Measurements from ENCODE around the gene NKIRAS1. TPM values are rescaled to one million over a fixed set of nuclear protein-coding genes. Genes with fewer than 3 reads are reported as not detected.
A peak's percentile ranks its signal among the peaks of the same experiment; 100 is the strongest.
"Not testable (repeated sequence)": the region's sequence is repeated elsewhere in the genome, so short reads cannot be mapped to it uniquely, and the experiment has no call there.

Gene NKIRAS1
- total RNA-seq, 1 experiment from 2014 or later: 8.9 TPM

- Histone ChIP-seq H3K9me3 (ENCODE audit: control insufficient read depth, insufficient read depth, low read depth, low read length) (no peaks in the 10 kb centered on the region), H3K27ac (ENCODE audit: low read length) (no peak overlapping the region), H3K36me3 (ENCODE audit: control insufficient read depth, insufficient read depth, low read length) (peaks cover 24% of the 10 kb centered on the region), H3K27me3 (ENCODE audit: control insufficient read depth, insufficient read depth, low read length) (no peaks in the 10 kb centered on the region), H3K4me3 (ENCODE audit: low read depth in 2 of 2, low read length in 2 of 2) (no peak overlapping the region), H3K4me1 (ENCODE audit: control insufficient read depth, insufficient read depth, low read length) (peaks cover 5% of the 10 kb centered on the region)
- POLR2A ChIA-PET: interaction anchor here (0.6 kb wide), 1 partner anchor 277 kb away, joined by 3 read pairs; no protein-coding TSS in a partner anchor
- no peak for ATAC-seq
- in situ Hi-C loops (cut with HindIII; ENCODE audit: low pct_unique_long_range_greater_than_20kb, low sequenced_read_pairs) (no loop called here), intact Hi-C loops (cut with micrococcal nuclease; ENCODE audit: unreplicated experiment) (no loop called here)
- no peak for TF ChIP-seq REST (IDR thresholded peaks at IDR 0.05; ENCODE audit: insufficient read depth in 1 of 2, low read depth in 2 of 2, low read length in 1 of 2)
- peak; percentile 74; the same call in 1 of the 2 replicates for TF ChIP-seq POLR2AphosphoS5 (IDR thresholded peaks at IDR 0.05; ENCODE audit: low read depth, low read length)
- no peak for TF ChIP-seq TCF7L2 (IDR thresholded peaks at IDR 0.05; ENCODE audit: low read depth, low read length)
- no peak for DNase-seq (ENCODE audit: low read depth, low spot score)
- CTCF ChIA-PET: no interaction called here
- BruUV-seq (replicated peaks): no TSS peak
Measured at GRCh38 chr3:23921052-23921511, 4.3 kb upstream of the NKIRAS1 start.

GRCh38 chr3:23920151-23920655, 3.4 kb upstream of the NKIRAS1 start:
- BruUV-seq (replicated peaks): no TSS peak
- Histone ChIP-seq H3K27ac (ENCODE audit: low read length) (no peak overlapping the region), H3K4me3 (ENCODE audit: low read depth in 2 of 2, low read length in 2 of 2) (no peak overlapping the region), H3K27me3 (ENCODE audit: control insufficient read depth, insufficient read depth, low read length) (no peaks in the 10 kb centered on the region), H3K4me1 (ENCODE audit: control insufficient read depth, insufficient read depth, low read length) (peaks cover 11% of the 10 kb centered on the region), H3K36me3 (ENCODE audit: control insufficient read depth, insufficient read depth, low read length) (peaks cover 24% of the 10 kb centered on the region), H3K9me3 (ENCODE audit: control insufficient read depth, insufficient read depth, low read depth, low read length) (no peaks in the 10 kb centered on the region)
- ATAC-seq (no peak), DNase-seq (ENCODE audit: low read depth, low spot score) (no peak)
- TF ChIP-seq POLR2AphosphoS5 (IDR thresholded peaks at IDR 0.05; ENCODE audit: low read depth, low read length) (peak; percentile 60; the same call in 1 of the 2 replicates), SIN3A (IDR thresholded peaks at IDR 0.05; ENCODE audit: borderline replicate concordance, insufficient read depth, low read depth, low read length) (no peak)
- ChIA-PET CTCF (no interaction called here), POLR2A (interaction anchor here (0.7 kb wide), 2 partner anchors 11 to 39 kb away, joined by 3 read pairs; no protein-coding TSS in a partner anchor)
- in situ Hi-C loops (cut with HindIII; ENCODE audit: low pct_unique_long_range_greater_than_20kb, low sequenced_read_pairs): no loop called here
- intact Hi-C loops (cut with micrococcal nuclease; ENCODE audit: unreplicated experiment): no loop called here

- no TSS peak for BruUV-seq (replicated peaks)
- Histone ChIP-seq H3K27me3 (ENCODE audit: control insufficient read depth, insufficient read depth, low read length) (no peaks in the 10 kb centered on the region), H3K4me1 (ENCODE audit: control insufficient read depth, insufficient read depth, low read length) (peaks cover 16% of the 10 kb centered on the region), H3K4me3 (ENCODE audit: low read depth in 2 of 2, low read length in 2 of 2) (no peak overlapping the region; a peak in 1 of 4 replicates), H3K36me3 (ENCODE audit: control insufficient read depth, insufficient read depth, low read length) (peaks cover 24% of the 10 kb centered on the region), H3K27ac (ENCODE audit: low read length) (no peak overlapping the region), H3K9me3 (ENCODE audit: control insufficient read depth, insufficient read depth, low read depth, low read length) (no peaks in the 10 kb centered on the region)
- ChIA-PET CTCF (no interaction called here), POLR2A (interaction anchor here (0.7 kb wide), 2 partner anchors 11 to 40 kb away, joined by 3 read pairs; no protein-coding TSS in a partner anchor)
- no peak for ATAC-seq
- no peak for TF ChIP-seq POLR2AphosphoS5 (IDR thresholded peaks at IDR 0.05; ENCODE audit: low read depth, low read length)
- no peak for TF ChIP-seq REST (IDR thresholded peaks at IDR 0.05; ENCODE audit: insufficient read depth in 1 of 2, low read depth in 2 of 2, low read length in 1 of 2)
- TF ChIP-seq SIN3A (IDR thresholded peaks at IDR 0.05; ENCODE audit: borderline replicate concordance, insufficient read depth, low read depth, low read length): no peak
- TF ChIP-seq CTCF (IDR thresholded peaks at IDR 0.05): no peak
- no peak for TF ChIP-seq TCF7L2 (IDR thresholded peaks at IDR 0.05; ENCODE audit: low read depth, low read length)
- intact Hi-C loops (cut with micrococcal nuclease; ENCODE audit: unreplicated experiment) (no loop called here), in situ Hi-C loops (cut with HindIII; ENCODE audit: low pct_unique_long_range_greater_than_20kb, low sequenced_read_pairs) (no loop called here)
- no peak for DNase-seq (ENCODE audit: low read depth, low spot score)
Measured at GRCh38 chr3:23919628-23920027, 2.8 kb upstream of the NKIRAS1 start.

GRCh38 chr3:23918331-23918730, 1.5 kb upstream of the NKIRAS1 start:
- ATAC-seq; H3K27me3 ChIP-seq (ENCODE audit: control insufficient read depth, insufficient read depth, low read length); in situ Hi-C loops (cut with HindIII; ENCODE audit: low pct_unique_long_range_greater_than_20kb, low sequenced_read_pairs); CTCF ChIA-PET; DNase-seq (ENCODE audit: low read depth, low spot score); BruUV-seq (replicated peaks); intact Hi-C loops (cut with micrococcal nuclease; ENCODE audit: unreplicated experiment); H3K9me3 ChIP-seq (ENCODE audit: control insufficient read depth, insufficient read depth, low read depth, low read length): not testable (repeated sequence)
- Histone ChIP-seq H3K4me3 (ENCODE audit: low read depth in 2 of 2, low read length in 2 of 2) (peak overlapping the region; percentile 92 to 95), H3K27ac (ENCODE audit: low read length) (peak overlapping the region; percentile 89), H3K36me3 (ENCODE audit: control insufficient read depth, insufficient read depth, low read length) (peaks cover 24% of the 10 kb centered on the region), H3K4me1 (ENCODE audit: control insufficient read depth, insufficient read depth, low read length) (peaks cover 24% of the 10 kb centered on the region)
- POLR2A ChIA-PET: interaction anchor here (1.0 kb wide), 1 partner anchor 42 kb away, joined by 3 read pairs; no protein-coding TSS in a partner anchor
